ENCODE data around the gene RPLP2.

RPLP2 gene

DNA sequence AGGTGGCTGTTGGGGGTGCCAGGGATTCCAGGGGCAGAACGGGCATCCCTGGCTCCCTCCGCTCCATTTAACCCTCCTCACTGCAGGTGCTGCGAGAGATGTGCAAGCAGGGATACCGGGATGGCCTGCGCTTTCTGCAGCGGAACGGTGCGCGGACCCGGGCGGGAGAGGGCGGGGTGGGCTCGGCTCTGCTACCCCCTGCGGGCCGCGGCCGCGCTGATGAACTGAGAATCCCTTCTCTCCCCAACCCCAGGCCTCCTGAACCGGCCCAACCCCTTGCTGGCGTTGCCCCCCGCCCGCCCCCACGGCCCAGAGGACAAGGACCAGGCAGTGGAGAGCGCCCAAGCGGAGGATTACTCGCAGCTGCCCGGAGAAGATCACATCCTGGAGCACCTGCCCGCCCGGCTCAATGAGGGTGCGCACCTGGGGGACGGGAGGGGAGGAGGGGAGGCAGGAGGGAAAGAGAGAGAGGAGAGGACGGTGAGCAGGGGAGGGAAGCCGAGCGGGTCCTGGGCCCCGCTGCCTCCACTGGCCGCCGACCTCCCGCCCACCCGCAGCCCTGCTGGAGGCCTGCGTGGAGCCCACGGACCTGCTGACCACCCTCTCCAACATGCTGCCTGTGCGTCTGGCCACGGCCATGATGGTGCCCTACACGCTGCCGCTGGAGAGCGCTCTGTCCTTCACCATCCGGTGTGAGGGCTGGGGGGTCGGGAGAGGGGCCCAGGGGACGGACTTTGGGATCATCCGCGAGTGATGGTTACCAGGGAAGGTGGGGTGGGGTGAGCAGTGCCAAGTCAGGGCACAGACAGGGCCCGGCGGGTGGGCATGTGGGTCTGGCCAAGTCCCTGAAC lies 13.9 kb downstream of the RPLP2 start:
- H3K4me3 ChIP-seq (ENCODE audit: low read depth, low read length) = no peak overlapping the region
- no peaks in the 10 kb centered on the region for H3K27me3 ChIP-seq (replicated peaks)
- no peak overlapping the region for H3K27ac ChIP-seq
- in situ Hi-C loops (cut with HindIII; ENCODE audit: low pct_ligation_motif_present, low sequenced_read_pairs) = no loop called here
- peaks cover 20% of the 10 kb centered on the region for H3K36me3 ChIP-seq (replicated peaks)
- TF ChIP-seq CTCF (IDR thresholded peaks at IDR 0.05; ENCODE audit: low read depth, low read length, missing control alignments) = no peak
- DNase-seq = no peak

GRCh38 chr11:824292-824880 lies 14.6 kb downstream of the RPLP2 start:
- in situ Hi-C loops (cut with HindIII; ENCODE audit: low pct_ligation_motif_present, low sequenced_read_pairs) = no loop called here
- no peak for DNase-seq
- Histone ChIP-seq H3K4me3 (ENCODE audit: low read depth, low read length) (no peak overlapping the region), H3K27ac (no peak overlapping the region), H3K27me3 (replicated peaks) (no peaks in the 10 kb centered on the region), H3K36me3 (replicated peaks) (peaks cover 20% of the 10 kb centered on the region)
- TF ChIP-seq CTCF (IDR thresholded peaks at IDR 0.05; ENCODE audit: low read depth, low read length, missing control alignments) = no peak

DNA sequence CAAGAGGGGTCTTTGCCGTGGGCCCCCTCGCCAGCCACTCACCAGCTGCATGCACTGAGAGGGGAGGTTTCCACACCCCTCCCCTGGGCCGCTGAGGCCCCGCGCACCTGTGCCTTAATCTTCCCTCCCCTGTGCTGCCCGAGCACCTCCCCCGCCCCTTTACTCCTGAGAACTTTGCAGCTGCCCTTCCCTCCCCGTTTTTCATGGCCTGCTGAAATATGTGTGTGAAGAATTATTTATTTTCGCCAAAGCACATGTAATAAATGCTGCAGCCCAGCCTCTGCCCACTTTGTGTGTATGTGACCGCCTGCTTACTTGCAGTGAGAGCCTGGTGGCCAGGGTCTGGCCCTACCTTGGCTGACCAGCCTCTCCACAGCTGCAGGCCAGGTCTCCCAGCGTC lies 15.2 kb downstream of the RPLP2 start:
- Histone ChIP-seq H3K27ac (no peak overlapping the region), H3K36me3 (replicated peaks) (peaks cover 20% of the 10 kb centered on the region), H3K4me3 (ENCODE audit: low read depth, low read length) (no peak overlapping the region), H3K27me3 (replicated peaks) (no peaks in the 10 kb centered on the region)
- DNase-seq = no peak
- in situ Hi-C loops (cut with HindIII; ENCODE audit: low pct_ligation_motif_present, low sequenced_read_pairs) = no loop called here
- TF ChIP-seq CTCF (IDR thresholded peaks at IDR 0.05; ENCODE audit: low read depth, low read length, missing control alignments) = no peak

DNA sequence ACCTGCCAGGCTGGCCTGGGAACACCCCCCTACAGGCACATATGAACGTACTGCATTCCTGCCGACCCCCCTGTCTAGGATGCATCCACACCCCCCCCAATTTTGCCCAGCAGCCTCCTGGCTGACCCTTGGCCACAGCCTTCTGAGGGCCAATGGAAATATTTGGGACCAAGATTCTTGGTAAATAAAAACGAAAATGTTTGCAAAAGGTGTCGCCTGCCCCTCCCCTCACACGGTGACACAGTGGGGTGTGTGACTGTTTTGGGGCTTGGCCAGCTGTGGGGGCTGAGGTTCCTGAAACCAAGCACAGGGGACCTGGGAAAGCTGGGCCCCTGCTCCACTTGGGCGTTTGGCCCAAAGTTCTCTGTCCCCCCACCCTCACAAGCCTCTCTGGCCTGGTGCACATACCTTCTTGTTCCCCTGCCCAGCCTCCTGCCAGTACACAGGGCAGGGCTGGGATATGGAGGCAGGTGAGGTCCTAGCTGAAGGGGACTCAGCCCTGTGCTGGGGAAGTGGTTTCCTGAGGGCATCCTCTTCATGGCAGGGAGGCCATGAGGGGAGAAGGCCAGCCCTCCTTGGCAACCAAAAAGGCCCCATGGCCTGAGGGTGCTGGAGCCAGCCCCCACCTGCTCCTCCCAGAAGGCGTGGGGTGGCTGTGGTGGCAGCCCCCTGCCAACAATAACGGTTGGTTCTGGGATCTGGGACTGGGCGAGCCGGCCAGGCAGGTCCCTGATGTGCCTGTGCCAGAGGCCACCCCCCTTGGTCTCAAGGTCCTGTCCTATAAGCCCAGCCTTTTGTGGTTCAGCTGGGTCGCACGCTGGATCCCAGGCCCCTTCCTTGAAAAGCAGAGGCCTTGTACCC lies 15.8 kb downstream of the RPLP2 start:
- no peaks in the 10 kb centered on the region for H3K27me3 ChIP-seq (replicated peaks)
- no peak for TF ChIP-seq CTCF (IDR thresholded peaks at IDR 0.05; ENCODE audit: low read depth, low read length, missing control alignments)
- H3K4me3 ChIP-seq (ENCODE audit: low read depth, low read length) = no peak overlapping the region
- in situ Hi-C loops (cut with HindIII; ENCODE audit: low pct_ligation_motif_present, low sequenced_read_pairs) = no loop called here
- DNase-seq = no peak
- peaks cover 20% of the 10 kb centered on the region for H3K36me3 ChIP-seq (replicated peaks)
- H3K27ac ChIP-seq = no peak overlapping the region

- DNase-seq = no peak
- Histone ChIP-seq H3K4me3 (ENCODE audit: low read depth, low read length) (no peak overlapping the region), H3K27ac (no peak overlapping the region), H3K36me3 (replicated peaks) (peaks cover 20% of the 10 kb centered on the region), H3K27me3 (replicated peaks) (no peaks in the 10 kb centered on the region)
- in situ Hi-C loops (cut with HindIII; ENCODE audit: low pct_ligation_motif_present, low sequenced_read_pairs) = no loop called here
- no peak for TF ChIP-seq CTCF (IDR thresholded peaks at IDR 0.05; ENCODE audit: low read depth, low read length, missing control alignments)
Measured at GRCh38 chr11:826227-826621, 16.5 kb downstream of the RPLP2 start.
